Measurements from ENCODE around the gene TIMM21.

The TIMM21 gene

GRCh38 chr18:74148543-74149070, 284 bp downstream of the TIMM21 start:
- no peak for DNase-seq

- DNase-seq: no peak
These were observed 1.6 kb downstream of the TIMM21 start for GRCh38 chr18:74149878-74150277.

GRCh38 chr18:74152270-74152669, 3.9 kb downstream of the TIMM21 start:
- DNase-seq: no peak

- DNase-seq: no peak
These were observed 4.5 kb downstream of the TIMM21 start for GRCh38 chr18:74152857-74153256.

- no peak for DNase-seq
These were observed 5.1 kb downstream of the TIMM21 start for GRCh38 chr18:74153377-74153776.

- DNase-seq: no peak
These were observed 5.5 kb downstream of the TIMM21 start for GRCh38 chr18:74153793-74154192.

GRCh38 chr18:74154716-74155115, 6.4 kb downstream of the TIMM21 start:
- no peak for DNase-seq

- DNase-seq: no peak
These were observed 7.0 kb downstream of the TIMM21 start for GRCh38 chr18:74155276-74155675.

GRCh38 chr18:74163019-74163660, 14.8 kb downstream of the TIMM21 start:
- DNase-seq: no peak

GRCh38 chr18:74166386-74166785, 18.1 kb downstream of the TIMM21 start:
- DNase-seq: no peak

- no peak for DNase-seq
These were observed 23.7 kb downstream of the TIMM21 start for GRCh38 chr18:74171910-74172606.

GRCh38 chr18:74172697-74173433, 24.5 kb downstream of the TIMM21 start:
- no peak for DNase-seq

- DNase-seq: no peak
These were observed 25.1 kb downstream of the TIMM21 start for GRCh38 chr18:74173434-74173750.

GRCh38 chr18:74175658-74176057, 27.3 kb downstream of the TIMM21 start:
- no peak for DNase-seq

- no peak for DNase-seq
These were observed 30.6 kb downstream of the TIMM21 start for GRCh38 chr18:74178884-74179283.

GRCh38 chr18:74179623-74180199, 31.4 kb downstream of the TIMM21 start:
- no peak for DNase-seq

GRCh38 chr18:74182335-74182734, 34.0 kb downstream of the TIMM21 start:
- DNase-seq: no peak

- peak; percentile 9 for DNase-seq
These were observed 34.8 kb downstream of the TIMM21 start for GRCh38 chr18:74183130-74183529.

- no peak for DNase-seq
These were observed 36.6 kb downstream of the TIMM21 start for GRCh38 chr18:74184875-74185274.

- no peak for DNase-seq
These were observed 37.5 kb downstream of the TIMM21 start for GRCh38 chr18:74185860-74186259.

GRCh38 chr18:74186661-74187060, 38.3 kb downstream of the TIMM21 start:
- no peak for DNase-seq

- peak; percentile 15 for DNase-seq
These were observed 41.8 kb downstream of the TIMM21 start for GRCh38 chr18:74190086-74190485.

GRCh38 chr18:74191577-74191976, 43.3 kb downstream of the TIMM21 start:
- DNase-seq: no peak

- DNase-seq: no peak
These were observed 46.4 kb downstream of the TIMM21 start for GRCh38 chr18:74194691-74195090.

All from NCI-H1436 (cell line).